Measurements from ENCODE around the gene NOC2L. TPM values are rescaled to one million over a fixed set of nuclear protein-coding genes. Genes with fewer than 3 reads are reported as not detected.

Gene NOC2L
- polyA plus RNA-seq, 1 donor (not counting 4 experiments of a cell fraction or from before 2014, with no cell fraction given) = 51.8 TPM

- Histone ChIP-seq H4K20me1 (ENCODE audit: control insufficient read depth, extremely low read depth, insufficient read depth, low read length) (no peaks in the 10 kb centered on the region), H3K4me1 (ENCODE audit: control insufficient read depth, extremely low read depth, insufficient read depth, low read length) (peaks cover 11% of the 10 kb centered on the region), H3K27me3 (ENCODE audit: control insufficient read depth, extremely low read depth, insufficient read depth, low read length) (peaks cover 53% of the 10 kb centered on the region), H3K4me3 (ENCODE audit: control insufficient read depth in 2 of 3, extremely low read depth in 1 of 3, insufficient read depth in 2 of 3, low read depth in 1 of 3, low read length in 3 of 3) (no peak overlapping the region), H3K36me3 (ENCODE audit: control insufficient read depth in 2 of 2, extremely low read depth in 1 of 2, insufficient read depth in 2 of 2, low read length in 2 of 2) (peaks cover 6 to 14% of the 10 kb centered on the region in 2 experiments), H3K9me1 (ENCODE audit: control insufficient read depth, extremely low read depth, insufficient read depth, low read length) (no peaks in the 10 kb centered on the region), H3K27ac (ENCODE audit: control insufficient read depth, insufficient read depth, low read length) (no peak overlapping the region), H2AFZ (ENCODE audit: control insufficient read depth, low read length) (no peak overlapping the region), H3K4me2 (ENCODE audit: control insufficient read depth, extremely low read depth, insufficient read depth, low read depth, low read length) (no peak overlapping the region), H3K9ac (ENCODE audit: control insufficient read depth, extremely low read depth, insufficient read depth, low read length) (no peak overlapping the region), H3K79me2 (ENCODE audit: control insufficient read depth, insufficient read depth, low read length) (no peaks in the 10 kb centered on the region), H3K9me3 (ENCODE audit: control insufficient read depth, low read depth, low read length) (no peaks in the 10 kb centered on the region)
- TF ChIP-seq CTCF (optimal IDR thresholded peaks at IDR 0.05 in 1 of 3, IDR thresholded peaks at IDR 0.05 in 1 of 3, conservative IDR thresholded peaks at IDR 0.05 in 1 of 3; ENCODE audit: extremely low read depth in 1 of 3, insufficient read depth in 2 of 3, low read length in 3 of 3) (no peak), EZH2 (IDR thresholded peaks at IDR 0.05; ENCODE audit: low read length) (peak; percentile 85)
- FAIRE-seq = no peak
- DNase-seq (ENCODE audit: low read depth, low spot score) = no peak
- dilution Hi-C loops (cut with MboI; ENCODE audit: extremely low pct_ligation_motif_present, low sequenced_read_pairs) = no loop called here
Observed at GRCh38 chr1:942411-942821, 16.6 kb downstream of the NOC2L start.

GRCh38 chr1:941588-942383 is 17.3 kb downstream of the NOC2L start:
- Histone ChIP-seq H3K9ac (ENCODE audit: control insufficient read depth, extremely low read depth, insufficient read depth, low read length) (no peak overlapping the region), H3K27me3 (ENCODE audit: control insufficient read depth, extremely low read depth, insufficient read depth, low read length) (peaks cover 56% of the 10 kb centered on the region), H3K27ac (ENCODE audit: control insufficient read depth, insufficient read depth, low read length) (no peak overlapping the region), H2AFZ (ENCODE audit: control insufficient read depth, low read length) (no peak overlapping the region), H3K4me3 (ENCODE audit: control insufficient read depth in 2 of 3, extremely low read depth in 1 of 3, insufficient read depth in 2 of 3, low read depth in 1 of 3, low read length in 3 of 3) (peak overlapping the region; percentile 3 to 32 (median 27)), H3K4me2 (ENCODE audit: control insufficient read depth, extremely low read depth, insufficient read depth, low read depth, low read length) (peak overlapping the region; percentile 51), H3K36me3 (ENCODE audit: control insufficient read depth in 2 of 2, extremely low read depth in 1 of 2, insufficient read depth in 2 of 2, low read length in 2 of 2) (peaks cover 6 to 11% of the 10 kb centered on the region in 2 experiments), H3K4me1 (ENCODE audit: control insufficient read depth, extremely low read depth, insufficient read depth, low read length) (peaks cover 11% of the 10 kb centered on the region), H3K9me3 (ENCODE audit: control insufficient read depth, low read depth, low read length) (no peaks in the 10 kb centered on the region), H3K79me2 (ENCODE audit: control insufficient read depth, insufficient read depth, low read length) (no peaks in the 10 kb centered on the region), H4K20me1 (ENCODE audit: control insufficient read depth, extremely low read depth, insufficient read depth, low read length) (no peaks in the 10 kb centered on the region), H3K9me1 (ENCODE audit: control insufficient read depth, extremely low read depth, insufficient read depth, low read length) (no peaks in the 10 kb centered on the region)
- DNase-seq (ENCODE audit: low read depth, low spot score) = no peak
- dilution Hi-C loops (cut with MboI; ENCODE audit: extremely low pct_ligation_motif_present, low sequenced_read_pairs) = no loop called here
- no peak for TF ChIP-seq EZH2 (IDR thresholded peaks at IDR 0.05; ENCODE audit: low read length)
- TF ChIP-seq CTCF (optimal IDR thresholded peaks at IDR 0.05 in 1 of 3, IDR thresholded peaks at IDR 0.05 in 1 of 3, conservative IDR thresholded peaks at IDR 0.05 in 1 of 3; ENCODE audit: extremely low read depth in 1 of 3, insufficient read depth in 2 of 3, low read length in 3 of 3) = no peak
- no peak for FAIRE-seq

All from keratinocyte (primary cell).